OCI-M2 (cell line): ENCODE results near the gene FFAR3.
"Not testable (repeated sequence)": the region's sequence is repeated elsewhere in the genome, so short reads cannot be mapped to it uniquely, and the experiment has no call there.

Experiments
- DNase-seq: peaks from one replicate; lab custom pipeline; 2025; ENCODE audit not compliant: unreplicated experiment; lab: John Stamatoyannopoulos, UW

The FFAR3 gene

GRCh38 chr19:35349614-35350521 is 8.4 kb upstream of the FFAR3 start:
- DNase-seq, result no peak

GRCh38 chr19:35350591-35350990 is 7.7 kb upstream of the FFAR3 start:
- no peak for DNase-seq

- no peak for DNase-seq
Measured at GRCh38 chr19:35351411-35352176, 6.7 kb upstream of the FFAR3 start.

GRCh38 chr19:35352177-35352447 is 6.1 kb upstream of the FFAR3 start:
- no peak for DNase-seq

GRCh38 chr19:35352448-35353304 is 5.6 kb upstream of the FFAR3 start:
- DNase-seq, result peak; percentile 60

GRCh38 chr19:35353635-35354034 is 4.6 kb upstream of the FFAR3 start:
- no peak for DNase-seq

GRCh38 chr19:35354898-35355297 is 3.4 kb upstream of the FFAR3 start:
- DNase-seq, result no peak

GRCh38 chr19:35355791-35356460 is 2.3 kb upstream of the FFAR3 start:
- no peak for DNase-seq

- DNase-seq, result not testable (repeated sequence)
Measured at GRCh38 chr19:35358834-35359233, 574 bp downstream of the FFAR3 start.

GRCh38 chr19:35359395-35359794 is 1.1 kb downstream of the FFAR3 start:
- DNase-seq, result not testable (repeated sequence)

GRCh38 chr19:35360081-35360480 is 1.8 kb downstream of the FFAR3 start:
- DNase-seq, result not testable (repeated sequence)

GRCh38 chr19:35360880-35361420 is 2.7 kb downstream of the FFAR3 start:
- DNase-seq, result no peak

GRCh38 chr19:35362261-35363000 is 4.2 kb downstream of the FFAR3 start:
- no peak for DNase-seq

- no peak for DNase-seq
Measured at GRCh38 chr19:35363001-35363590, 4.8 kb downstream of the FFAR3 start.

GRCh38 chr19:35363711-35364425 is 5.6 kb downstream of the FFAR3 start:
- DNase-seq, result no peak

GRCh38 chr19:35365303-35365702 is 7.0 kb downstream of the FFAR3 start:
- DNase-seq, result no peak

GRCh38 chr19:35368378-35368777 is 10.1 kb downstream of the FFAR3 start:
- DNase-seq, result no peak

GRCh38 chr19:35369522-35369921 is 11.3 kb downstream of the FFAR3 start:
- no peak for DNase-seq

GRCh38 chr19:35370722-35371121 is 12.5 kb downstream of the FFAR3 start, which contains the start of gene GPR42:
GPR42 (plus strand) TSS chr19:35371068; CDS start chr19:35371360, 292 bp downstream.
- no peak for DNase-seq
